HFF-Myc (cell line): ENCODE measurements around the gene CALU.

Experiments used
- DNase-seq: peaks from one replicate; pipeline ENCODE4 v3.0.0-alpha.2; 2011; ENCODE audit warnings: low read depth; ENCODE audit errors: extremely low read depth
- H3K4me3 ChIP-seq: replicated peaks from 2 replicates; pipeline ENCODE4 v1.5.1; 2011; ENCODE audit warnings: low read depth, mild to moderate bottlenecking, control low read depth, low read length
- CTCF ChIP-seq: IDR thresholded peaks from 2 replicates; pipeline ENCODE4 v1.5.1; 2012; ENCODE audit warnings: mild to moderate bottlenecking, low read depth, low read length, control low read depth; ENCODE audit errors: missing control alignments

CALU gene

GRCh38 chr7:128815289-128815942 is 76.3 kb downstream of the CALU start:
- no peak for TF ChIP-seq CTCF
- no peak overlapping the region for H3K4me3 ChIP-seq
- DNase-seq, result no peak

- H3K4me3 ChIP-seq, result no peak overlapping the region
- DNase-seq, result no peak
- no peak for TF ChIP-seq CTCF
These were observed 79.5 kb downstream of the CALU start for GRCh38 chr7:128818694-128819093.
